Smooth muscle cell (in vitro differentiated cells): ENCODE data around the gene GTF3C2. TPM values are rescaled to one million over a fixed set of nuclear protein-coding genes. Genes with fewer than 3 reads are reported as not detected.

Experiments used
- DNase-seq: peaks from one replicate; lab custom pipeline; 2025; ENCODE audit not compliant: unreplicated experiment; lab: John Stamatoyannopoulos, UW
- H2AFZ ChIP-seq: fragments of 200-600 bp; sonication (generic); 2 replicates; pipeline ENCODE4 v1.6.0; 2016; ENCODE audit warnings: antibody characterized with exemption, low read depth, mild to moderate bottlenecking
- H3F3A ChIP-seq: fragments of 200-600 bp; sonication (generic); 2 replicates; pipeline ENCODE4 v1.6.0; 2017; ENCODE audit warnings: antibody characterized with exemption, low read depth
- H3K27ac ChIP-seq: fragments of 200-600 bp; sonication (generic); 2 replicates; pipeline ENCODE4 v1.5.1; 2016; ENCODE audit warnings: low read depth, mild to moderate bottlenecking
- H3K27me3 ChIP-seq: fragments of 200-600 bp; sonication (generic); 2 replicates; pipeline ENCODE4 v1.6.1; 2016; ENCODE audit warnings: low read depth, mild to moderate bottlenecking
- H3K36me3 ChIP-seq: fragments of 200-600 bp; sonication (generic); 2 replicates; pipeline ENCODE4 v1.5.1; 2016; ENCODE audit warnings: low read depth
- H3K4me1 ChIP-seq: fragments of 200-600 bp; sonication (generic); 2 replicates; pipeline ENCODE4 v1.5.1; 2016; ENCODE audit warnings: low read depth
- H3K4me2 ChIP-seq: fragments of 200-600 bp; sonication (generic); 2 replicates; pipeline ENCODE4 v1.6.0; 2016; ENCODE audit warnings: mild to moderate bottlenecking
- H3K4me3 ChIP-seq: fragments of 200-600 bp; sonication (generic); 2 replicates; pipeline ENCODE4 v1.5.1; 2016; ENCODE audit warnings: mild to moderate bottlenecking
- H3K79me2 ChIP-seq: fragments of 200-600 bp; sonication (generic); 2 replicates; pipeline ENCODE4 v1.6.0; 2016; ENCODE audit warnings: low read depth, mild to moderate bottlenecking
- H3K9ac ChIP-seq: fragments of 200-600 bp; sonication (generic); 2 replicates; pipeline ENCODE4 v1.6.0; 2016; ENCODE audit warnings: low read depth
- H3K9me3 ChIP-seq: fragments of 200-600 bp; sonication (generic); replicated peaks from 2 replicates; pipeline ENCODE4 v1.5.1; 2016; ENCODE audit warnings: low read depth
- H4K20me1 ChIP-seq: fragments of 200-600 bp; sonication (generic); 2 replicates; pipeline ENCODE4 v1.6.0; 2016; ENCODE audit warnings: low read depth
- CTCF ChIP-seq: fragments of 200-600 bp; sonication (generic); IDR thresholded peaks from 2 replicates; pipeline ENCODE4 v1.5.1; 2017; ENCODE audit warnings: borderline replicate concordance, mild to moderate bottlenecking, antibody characterized with exemption; ENCODE audit not compliant: insufficient read depth, poor library complexity, severe bottlenecking
- WGBS: methylation state at CpG from one replicate; pipeline ENCODE4 v1.1.7; 2016; ENCODE audit warnings: low lambda C conversion rate; 5-methylcytosine and 5-hydroxymethylcytosine counted together
- polyA plus RNA-seq: library from polyadenylated mRNA; unstranded; fragments of >200 nt; fragmentation: Nextera tagmentation; extraction: Ambion mirVana; gene quantifications from 2 replicates; pipeline ENCODE4 v1.2.1, GENCODE V29; 2016
- total RNA-seq: library from RNA; depleted of rRNA; stranded (reverse); fragments of >200 nt; gene quantifications from 2 replicates; pipeline ENCODE4 v1.2.3, GENCODE V29; 2014

Gene GTF3C2
- total and polyA plus RNA-seq, 2 experiments from 2014 or later, result 40.3 to 42.3 TPM

GRCh38 chr2:27378809-27379290 is 22.3 kb upstream of the GTF3C2 start:
- Histone ChIP-seq H3K27me3 (no peaks in the 10 kb centered on the region), H3K9me3 (no peaks in the 10 kb centered on the region), H3K79me2 (peaks cover 19% of the 10 kb centered on the region), H3K4me2 (peak overlapping the region; percentile 98), H3K4me3 (peak overlapping the region; percentile 78), H4K20me1 (no peaks in the 10 kb centered on the region), H3K9ac (peak overlapping the region; percentile 97), H2AFZ (no peak overlapping the region), H3K27ac (peak overlapping the region; percentile 94), H3F3A (peaks cover 3% of the 10 kb centered on the region), H3K36me3 (no peaks in the 10 kb centered on the region), H3K4me1 (peaks cover 7% of the 10 kb centered on the region)
- TF ChIP-seq CTCF, result no peak
- DNase-seq, result no peak
- WGBS, result 93% methylated on average over 6 of the region's 9 CpGs

GRCh38 chr2:27378096-27378808 is 21.7 kb upstream of the GTF3C2 start:
- peak; percentile 6 for TF ChIP-seq CTCF
- no peak for DNase-seq
- no peaks in the 10 kb centered on the region for H3K9me3 ChIP-seq
- H3K27ac ChIP-seq, result peak overlapping the region; percentile 19
- peaks cover 19% of the 10 kb centered on the region for H3K79me2 ChIP-seq
- peaks cover 3% of the 10 kb centered on the region for H3F3A ChIP-seq
- no peak overlapping the region for H2AFZ ChIP-seq
- H3K4me3 ChIP-seq, result no peak overlapping the region
- no peaks in the 10 kb centered on the region for H4K20me1 ChIP-seq
- no peaks in the 10 kb centered on the region for H3K27me3 ChIP-seq
- H3K9ac ChIP-seq, result no peak overlapping the region
- no peak overlapping the region for H3K4me2 ChIP-seq
- no peaks in the 10 kb centered on the region for H3K36me3 ChIP-seq
- peaks cover 7% of the 10 kb centered on the region for H3K4me1 ChIP-seq
- 97% methylated on average over 22 of the region's 29 CpGs for WGBS

GRCh38 chr2:27377618-27378095 is 21.1 kb upstream of the GTF3C2 start:
- Histone ChIP-seq H3K9ac (no peak overlapping the region), H3F3A (peaks cover 3% of the 10 kb centered on the region), H2AFZ (no peak overlapping the region), H3K4me2 (no peak overlapping the region), H3K4me3 (no peak overlapping the region), H4K20me1 (no peaks in the 10 kb centered on the region), H3K9me3 (no peaks in the 10 kb centered on the region), H3K36me3 (no peaks in the 10 kb centered on the region), H3K4me1 (peaks cover 7% of the 10 kb centered on the region), H3K27me3 (no peaks in the 10 kb centered on the region), H3K79me2 (peaks cover 21% of the 10 kb centered on the region), H3K27ac (peak overlapping the region; percentile 19)
- TF ChIP-seq CTCF, result no peak
- WGBS, result 94% methylated on average over 18 of the region's 18 CpGs
- DNase-seq, result no peak
